Measurements from ENCODE around the gene RAB20. TPM values are rescaled to one million over a fixed set of nuclear protein-coding genes. Genes with fewer than 3 reads are reported as not detected.

RAB20 gene
- total RNA-seq, 1 experiment from 2014 or later = 0.88 TPM

- H3K36me3 ChIP-seq (ENCODE audit: insufficient read depth, low read length, poor library complexity, severe bottlenecking) = peaks cover 45% of the 10 kb centered on the region
- intact Hi-C loops (cut with micrococcal nuclease; ENCODE audit: unreplicated experiment) = no loop called here
- no peak for DNase-seq (ENCODE audit: low spot score)
- no TSS peak for BruUV-seq (replicated peaks)
- no peaks in the 10 kb centered on the region for H3K9me3 ChIP-seq (ENCODE audit: low read depth, low read length, poor library complexity, severe bottlenecking)
- H3K4me3 ChIP-seq (ENCODE audit: low read depth, low read length, poor library complexity, severe bottlenecking) = no peak overlapping the region
- H3K27ac ChIP-seq (ENCODE audit: low read depth, low read length, poor library complexity, severe bottlenecking) = no peak overlapping the region
- no peaks in the 10 kb centered on the region for H3K4me1 ChIP-seq (ENCODE audit: insufficient read depth, low read length, poor library complexity, severe bottlenecking)
- ChIA-PET CTCF (no interaction called here), POLR2A (ENCODE audit: low non-redundant PET) (interaction anchor here (0.6 kb wide), 1 partner anchor 12 kb away, joined by 3 read pairs; no protein-coding TSS in a partner anchor)
- TF ChIP-seq EZH2 (IDR thresholded peaks at IDR 0.05; ENCODE audit: borderline replicate concordance, low read depth, low read length, poor library complexity, severe bottlenecking) = no peak
- no peak for TF ChIP-seq CTCF (conservative IDR thresholded peaks at IDR 0.05; ENCODE audit: low read depth, low read length)
- H3K27me3 ChIP-seq (replicated peaks; ENCODE audit: insufficient read depth, low read depth, low read length, poor library complexity) = no peaks in the 10 kb centered on the region
Observed at GRCh38 chr13:110495376-110495775, 66.1 kb downstream of the RAB20 start.

GRCh38 chr13:110493613-110494012 lies 67.9 kb downstream of the RAB20 start:
- no TSS peak for BruUV-seq (replicated peaks)
- no peaks in the 10 kb centered on the region for H3K27me3 ChIP-seq (replicated peaks; ENCODE audit: insufficient read depth, low read depth, low read length, poor library complexity)
- POLR2A ChIA-PET (ENCODE audit: low non-redundant PET) = no interaction called here

GRCh38 chr13:110492679-110493593 lies 68.6 kb downstream of the RAB20 start:
- Histone ChIP-seq H3K9me3 (ENCODE audit: low read depth, low read length, poor library complexity, severe bottlenecking) (no peaks in the 10 kb centered on the region), H3K27ac (ENCODE audit: low read depth, low read length, poor library complexity, severe bottlenecking) (no peak overlapping the region), H3K4me1 (ENCODE audit: insufficient read depth, low read length, poor library complexity, severe bottlenecking) (no peaks in the 10 kb centered on the region), H3K36me3 (ENCODE audit: insufficient read depth, low read length, poor library complexity, severe bottlenecking) (peaks cover 38% of the 10 kb centered on the region), H3K4me3 (ENCODE audit: low read depth, low read length, poor library complexity, severe bottlenecking) (no peak overlapping the region), H3K27me3 (replicated peaks; ENCODE audit: insufficient read depth, low read depth, low read length, poor library complexity) (no peaks in the 10 kb centered on the region)
- POLR2A ChIA-PET (ENCODE audit: low non-redundant PET) = no interaction called here
- DNase-seq (ENCODE audit: low spot score) = no peak
- BruUV-seq (replicated peaks) = no TSS peak
- TF ChIP-seq CTCF (conservative IDR thresholded peaks at IDR 0.05; ENCODE audit: low read depth, low read length) (no peak), EZH2 (IDR thresholded peaks at IDR 0.05; ENCODE audit: borderline replicate concordance, low read depth, low read length, poor library complexity, severe bottlenecking) (no peak)
- CTCF ChIA-PET = no interaction called here
- intact Hi-C loops (cut with micrococcal nuclease; ENCODE audit: unreplicated experiment) = no loop called here

More at GRCh38 chr13:110493613-110494012, 67.9 kb downstream of the RAB20 start:
- H3K9me3 ChIP-seq (ENCODE audit: low read depth, low read length, poor library complexity, severe bottlenecking) = no peaks in the 10 kb centered on the region
- H3K27ac ChIP-seq (ENCODE audit: low read depth, low read length, poor library complexity, severe bottlenecking) = no peak overlapping the region
- TF ChIP-seq CTCF (conservative IDR thresholded peaks at IDR 0.05; ENCODE audit: low read depth, low read length) = no peak
- TF ChIP-seq EZH2 (IDR thresholded peaks at IDR 0.05; ENCODE audit: borderline replicate concordance, low read depth, low read length, poor library complexity, severe bottlenecking) = no peak
- no peak overlapping the region for H3K4me3 ChIP-seq (ENCODE audit: low read depth, low read length, poor library complexity, severe bottlenecking)
- intact Hi-C loops (cut with micrococcal nuclease; ENCODE audit: unreplicated experiment) = no loop called here
- CTCF ChIA-PET = no interaction called here
- H3K36me3 ChIP-seq (ENCODE audit: insufficient read depth, low read length, poor library complexity, severe bottlenecking) = peaks cover 43% of the 10 kb centered on the region
- DNase-seq (ENCODE audit: low spot score) = no peak
- no peaks in the 10 kb centered on the region for H3K4me1 ChIP-seq (ENCODE audit: insufficient read depth, low read length, poor library complexity, severe bottlenecking)
